PC-3 (cell line): ENCODE data around the gene KCTD16.

Experiments used
- CTCF ChIP-seq: fragments of 300-600 bp; sonication (generic); conservative IDR thresholded peaks from 2 replicates; pipeline ENCODE4 v1.5.1; 2017; ENCODE audit warnings: antibody characterized with exemption, low read depth, mild to moderate bottlenecking, low read length
- EZH2 ChIP-seq: fragments of 300-600 bp; sonication (generic); IDR thresholded peaks from one replicate; pipeline ENCODE4 v1.6.1; 2017; ENCODE audit warnings: antibody characterized with exemption, mild to moderate bottlenecking, low read length; ENCODE audit not compliant: unreplicated experiment

GRCh38 chr5:144198386-144198785, 27.7 kb downstream of the KCTD16 start:
- no peak for TF ChIP-seq CTCF
- TF ChIP-seq EZH2: no peak
